DMS 273 (cell line): ENCODE results near the gene NPRL2.

Experiments used
- DNase-seq: peaks from one replicate; lab custom pipeline; 2025; ENCODE audit not compliant: unreplicated experiment; lab: John Stamatoyannopoulos, UW

The NPRL2 gene

GRCh38 chr3:50350527-50351322, at the start of gene NPRL2, which contains the start of gene CYB561D2:
Gene NPRL2 (minus strand): TSS chr3:50350775. CDS start chr3:50350652, 123 bp downstream.
Gene CYB561D2 (plus strand): TSS chr3:50350862. CDS start chr3:50351434, 572 bp downstream.
- DNase-seq = peak; percentile 93

DNA sequence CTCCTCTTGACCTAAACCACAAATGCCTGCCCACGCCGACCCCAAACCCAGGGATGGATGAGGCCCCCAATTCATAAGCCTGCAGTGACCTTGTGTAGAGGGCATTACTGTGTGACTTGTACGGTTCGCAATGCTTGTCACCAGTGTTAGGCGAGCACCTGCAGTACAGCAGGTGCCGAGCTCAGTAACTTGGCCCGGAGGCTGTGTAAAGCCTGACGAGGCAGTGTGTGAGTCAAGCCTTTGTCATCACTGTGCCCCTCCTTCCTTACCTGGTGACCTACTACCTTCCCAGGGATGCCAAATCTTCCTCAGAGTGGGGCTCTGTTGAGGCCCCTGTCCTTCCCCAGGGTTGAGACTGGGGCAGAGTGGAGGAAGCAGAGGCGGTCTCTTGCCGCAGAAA, 45.9 kb upstream of the NPRL2 start:
- DNase-seq = no peak

GRCh38 chr3:50395070-50395860, 44.7 kb upstream of the NPRL2 start:
- no peak for DNase-seq

DNA sequence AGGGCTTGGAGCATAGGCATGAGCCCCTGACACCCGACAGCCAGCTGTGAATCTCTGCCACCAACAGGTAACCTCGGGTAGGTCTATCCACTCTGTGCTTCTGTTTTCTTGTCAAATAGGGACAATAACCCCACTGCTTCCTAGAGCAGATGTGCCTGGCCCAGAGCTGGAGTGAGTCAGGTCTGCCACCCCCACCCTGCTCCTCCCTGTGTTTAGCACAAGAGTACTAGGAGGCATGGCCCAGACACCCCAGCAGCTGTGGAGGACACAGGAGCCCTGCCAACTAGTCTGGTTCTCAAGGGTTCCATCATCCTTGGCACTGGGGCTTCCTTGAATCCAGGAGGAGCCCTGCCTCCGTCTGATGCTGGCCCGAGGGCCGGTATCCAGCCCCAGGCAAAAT, 42.5 kb upstream of the NPRL2 start:
- peak; percentile 40 for DNase-seq

- peak; percentile 51 for DNase-seq
Observed at GRCh38 chr3:50392101-50392715, 41.6 kb upstream of the NPRL2 start.

GRCh38 chr3:50390508-50391224, 40.1 kb upstream of the NPRL2 start:
- peak; percentile 90 for DNase-seq

GRCh38 chr3:50389414-50389767, 38.8 kb upstream of the NPRL2 start:
- no peak for DNase-seq

GRCh38 chr3:50388720-50389413, 38.3 kb upstream of the NPRL2 start:
- no peak for DNase-seq

DNA sequence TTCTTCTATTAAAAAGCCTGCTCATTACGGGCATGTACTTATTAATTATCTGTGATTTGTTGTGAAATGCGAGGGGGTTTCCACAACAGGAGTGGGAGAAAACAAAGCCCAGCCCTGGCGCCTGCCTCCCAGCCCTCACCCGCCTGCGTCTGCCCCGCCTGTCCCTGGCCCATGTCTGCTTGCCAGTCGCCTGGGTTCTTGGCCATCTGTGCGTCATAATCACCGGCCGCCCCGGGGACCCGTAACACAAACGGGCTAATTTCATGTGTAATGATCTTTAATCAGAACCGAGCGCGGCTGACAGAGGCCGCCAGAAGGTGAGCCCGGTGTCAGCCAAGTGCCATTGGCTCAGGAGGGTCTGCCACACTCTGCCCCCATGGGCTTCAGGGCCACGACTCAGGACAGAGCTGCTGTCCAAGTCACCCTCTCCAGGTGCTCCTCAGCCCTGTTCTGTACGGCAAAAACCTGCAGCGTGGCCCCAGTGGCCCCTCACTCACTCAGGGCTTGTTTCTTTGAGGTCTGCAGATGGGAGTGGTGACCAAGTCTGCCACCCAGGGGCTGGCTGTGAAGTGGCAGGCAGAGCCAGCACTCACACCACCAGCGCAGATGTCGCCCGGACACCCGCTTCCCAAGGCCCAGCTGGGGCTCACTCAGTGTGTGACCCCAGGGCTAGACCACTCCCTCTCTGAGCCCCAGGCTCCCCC, 37.6 kb upstream of the NPRL2 start:
- peak; percentile 71 for DNase-seq

- DNase-seq = no peak
Observed at GRCh38 chr3:50385754-50386153, 35.2 kb upstream of the NPRL2 start.

- DNase-seq = no peak
Observed at GRCh38 chr3:50383750-50384149, 33.2 kb upstream of the NPRL2 start.

- no peak for DNase-seq
Observed at GRCh38 chr3:50382722-50383121, 32.1 kb upstream of the NPRL2 start.

GRCh38 chr3:50381383-50381782, 30.8 kb upstream of the NPRL2 start:
- peak; percentile 67 for DNase-seq

DNA sequence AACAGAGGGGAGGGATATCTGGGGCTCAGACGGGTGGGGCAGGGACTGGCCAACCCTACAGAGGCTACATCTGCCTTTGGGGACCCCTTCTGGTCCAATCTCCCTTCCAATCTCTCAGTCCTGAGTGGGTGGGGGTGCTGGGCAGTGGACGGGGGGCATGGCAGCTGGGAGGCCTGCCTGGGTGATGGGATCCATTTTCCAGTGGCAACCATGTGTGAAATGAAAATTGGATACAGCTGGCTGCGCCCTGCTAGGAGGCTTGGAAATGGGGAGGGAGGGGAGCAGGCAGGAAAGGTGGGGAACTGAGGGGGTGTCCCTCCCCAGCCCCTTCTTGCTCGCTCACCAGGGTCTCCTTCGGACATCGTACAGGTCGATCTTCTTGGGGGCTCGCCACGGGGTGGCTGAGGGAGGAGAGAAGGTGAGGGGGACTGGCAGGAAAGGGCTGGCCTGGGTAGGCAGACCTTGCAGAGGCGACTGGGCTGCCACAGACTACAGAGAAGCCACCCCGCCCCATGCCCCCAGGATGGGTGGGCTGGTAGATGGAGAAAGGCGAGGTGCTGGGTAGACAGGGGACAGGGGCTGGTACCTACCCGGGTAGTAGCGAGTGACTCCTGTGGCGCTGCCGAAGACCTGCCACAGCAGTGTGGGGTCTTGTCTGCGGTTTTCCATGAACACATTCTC, 30.0 kb upstream of the NPRL2 start:
- no peak for DNase-seq

DNA sequence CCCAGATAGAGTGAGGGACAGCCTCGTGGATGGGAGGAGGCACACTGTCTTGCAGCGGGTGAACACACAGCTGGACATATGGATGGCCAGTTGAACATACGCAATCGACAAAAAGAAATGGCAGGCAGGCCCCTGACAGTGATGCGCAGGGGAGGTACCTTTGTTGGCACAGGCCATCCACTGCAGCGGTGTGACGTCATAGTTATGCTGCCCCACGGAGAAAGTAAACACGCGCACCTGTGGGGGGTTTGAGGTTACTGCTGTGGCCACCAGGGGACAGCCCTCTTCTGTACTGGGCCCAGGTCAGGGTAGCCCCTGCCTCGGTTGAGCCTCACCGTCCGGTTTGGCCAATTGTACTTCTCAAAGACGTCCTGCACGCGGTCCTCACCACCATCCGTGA, 28.2 kb upstream of the NPRL2 start:
- no peak for DNase-seq

- no peak for DNase-seq
Observed at GRCh38 chr3:50378024-50378423, 27.4 kb upstream of the NPRL2 start.

- peak; percentile 27 for DNase-seq
Observed at GRCh38 chr3:50375258-50375931, 24.8 kb upstream of the NPRL2 start.

- DNase-seq = no peak
Observed at GRCh38 chr3:50374363-50375257, 24.0 kb upstream of the NPRL2 start.
